ENCODE results near the gene S100A8. TPM values are rescaled to one million over a fixed set of nuclear protein-coding genes. Genes with fewer than 3 reads are reported as not detected.

S100A8 gene
- total RNA-seq, 1 donor from 2014 or later: not detected

DNA sequence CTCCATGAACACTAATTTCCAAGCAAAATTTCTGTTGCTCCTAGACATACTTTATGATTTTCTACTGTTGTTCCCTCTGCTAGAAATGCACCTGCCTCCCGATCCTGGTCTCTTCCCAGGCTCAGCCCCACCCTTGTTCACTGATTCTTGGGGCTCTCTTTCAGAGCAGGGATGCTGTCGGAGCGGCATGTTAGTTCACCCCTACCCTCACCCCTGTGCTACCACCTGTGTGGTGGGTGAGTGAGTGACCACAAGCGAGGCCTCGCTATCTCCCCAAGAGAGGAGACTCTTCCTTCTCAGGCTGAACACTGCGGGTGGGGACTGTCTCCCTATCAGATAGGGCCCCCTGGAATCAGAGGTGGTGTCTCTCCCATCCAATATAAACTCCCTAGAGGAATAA, 4.9 kb upstream of the S100A8 start:
- TF ChIP-seq, protein P1, sequence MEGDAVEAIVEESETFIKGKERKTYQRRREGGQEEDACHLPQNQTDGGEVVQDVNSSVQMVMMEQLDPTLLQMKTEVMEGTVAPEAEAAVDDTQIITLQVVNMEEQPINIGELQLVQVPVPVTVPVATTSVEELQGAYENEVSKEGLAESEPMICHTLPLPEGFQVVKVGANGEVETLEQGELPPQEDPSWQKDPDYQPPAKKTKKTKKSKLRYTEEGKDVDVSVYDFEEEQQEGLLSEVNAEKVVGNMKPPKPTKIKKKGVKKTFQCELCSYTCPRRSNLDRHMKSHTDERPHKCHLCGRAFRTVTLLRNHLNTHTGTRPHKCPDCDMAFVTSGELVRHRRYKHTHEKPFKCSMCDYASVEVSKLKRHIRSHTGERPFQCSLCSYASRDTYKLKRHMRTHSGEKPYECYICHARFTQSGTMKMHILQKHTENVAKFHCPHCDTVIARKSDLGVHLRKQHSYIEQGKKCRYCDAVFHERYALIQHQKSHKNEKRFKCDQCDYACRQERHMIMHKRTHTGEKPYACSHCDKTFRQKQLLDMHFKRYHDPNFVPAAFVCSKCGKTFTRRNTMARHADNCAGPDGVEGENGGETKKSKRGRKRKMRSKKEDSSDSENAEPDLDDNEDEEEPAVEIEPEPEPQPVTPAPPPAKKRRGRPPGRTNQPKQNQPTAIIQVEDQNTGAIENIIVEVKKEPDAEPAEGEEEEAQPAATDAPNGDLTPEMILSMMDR (conservative IDR thresholded peaks at IDR 0.05; ENCODE audit: low read depth, low read length): no peak
- no peak overlapping the region for H3K4me3 ChIP-seq (ENCODE audit: low read depth, low read length)
- DNase-seq (ENCODE audit: low read depth): no peak

- TF ChIP-seq, protein P1 (conservative IDR thresholded peaks at IDR 0.05; ENCODE audit: low read depth, low read length): no peak
- no peak overlapping the region for H3K4me3 ChIP-seq (ENCODE audit: low read depth, low read length)
- no peak for DNase-seq (ENCODE audit: low read depth)
Measured at GRCh38 chr1:153395136-153395685, 4.3 kb upstream of the S100A8 start.

GRCh38 chr1:153394391-153394790, 3.5 kb upstream of the S100A8 start:
- TF ChIP-seq, protein P1 (conservative IDR thresholded peaks at IDR 0.05; ENCODE audit: low read depth, low read length): no peak
- no peak for DNase-seq (ENCODE audit: low read depth)

GRCh38 chr1:153393926-153394325, 3.1 kb upstream of the S100A8 start:
- DNase-seq (ENCODE audit: low read depth): no peak
- TF ChIP-seq, protein P1 (conservative IDR thresholded peaks at IDR 0.05; ENCODE audit: low read depth, low read length): no peak
- H3K4me3 ChIP-seq (ENCODE audit: low read depth, low read length): no peak overlapping the region

More at GRCh38 chr1:153394391-153394790, 3.5 kb upstream of the S100A8 start:
- no peak overlapping the region for H3K4me3 ChIP-seq (ENCODE audit: low read depth, low read length)

- TF ChIP-seq, protein P1 (conservative IDR thresholded peaks at IDR 0.05; ENCODE audit: low read depth, low read length): no peak
- DNase-seq (ENCODE audit: low read depth): no peak
- no peak overlapping the region for H3K4me3 ChIP-seq (ENCODE audit: low read depth, low read length)
Measured at GRCh38 chr1:153392822-153393221, 1.9 kb upstream of the S100A8 start.

DNA sequence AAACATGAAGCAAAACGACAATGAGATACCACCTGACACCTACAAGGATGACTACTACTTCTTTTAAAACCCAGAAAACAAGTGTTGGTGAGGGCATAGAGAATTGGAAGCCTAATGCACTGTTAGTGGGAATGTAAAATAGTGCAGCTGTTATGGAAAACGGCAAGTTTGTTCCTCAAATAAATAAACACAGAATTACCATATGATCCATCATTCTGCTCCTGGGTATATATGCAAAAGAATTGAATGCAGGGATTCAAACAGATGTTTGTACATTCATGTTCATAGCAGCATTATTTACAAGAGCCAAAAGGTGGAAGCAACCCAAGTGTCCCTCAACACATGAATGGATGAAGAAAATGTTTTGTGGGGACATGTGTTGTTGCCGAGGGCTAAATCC, 1.4 kb upstream of the S100A8 start:
- H3K4me3 ChIP-seq (ENCODE audit: low read depth, low read length): no peak overlapping the region
- TF ChIP-seq, protein P1 (conservative IDR thresholded peaks at IDR 0.05; ENCODE audit: low read depth, low read length): no peak
- DNase-seq (ENCODE audit: low read depth): no peak
